ENCODE results near the gene ERCC1. TPM values are rescaled to one million over a fixed set of nuclear protein-coding genes. Genes with fewer than 3 reads are reported as not detected.

The ERCC1 gene
- total RNA-seq, 1 experiment from 2014 or later: 57.3 TPM

- peak overlapping the region; percentile 77 for H3K4me3 ChIP-seq (ENCODE audit: low read length)
- no peaks in the 10 kb centered on the region for H3K27me3 ChIP-seq (ENCODE audit: low read length)
- H3K4me2 ChIP-seq (ENCODE audit: low read length): peak overlapping the region; percentile 94
- peak overlapping the region; percentile 96 for H2AFZ ChIP-seq (ENCODE audit: low read length)
- peaks cover 19% of the 10 kb centered on the region for H3K4me1 ChIP-seq (ENCODE audit: insufficient read depth, low read length)
- peak overlapping the region; percentile 77 for H3K9ac ChIP-seq (ENCODE audit: low read length)
- DNase-seq (peak; percentile 30), ATAC-seq (no peak)
- H3K79me2 ChIP-seq (ENCODE audit: low read length): no peaks in the 10 kb centered on the region
- H3K36me3 ChIP-seq (ENCODE audit: low read depth, low read length): no peaks in the 10 kb centered on the region
- intact Hi-C loops (cut with micrococcal nuclease): no loop called here
- BruUV-seq (replicated peaks): no TSS peak
- TF ChIP-seq EZH2 (IDR thresholded peaks at IDR 0.05; ENCODE audit: low read length, unreplicated experiment) (no peak), CTCF (conservative IDR thresholded peaks at IDR 0.05; ENCODE audit: low read depth, low read length) (peak; percentile 59), EZH2phosphoT487 (IDR thresholded peaks at IDR 0.05; ENCODE audit: borderline replicate concordance, low read length) (no peak)
- no peaks in the 10 kb centered on the region for H3K9me2 ChIP-seq (replicated peaks; ENCODE audit: low read length)
- no peaks in the 10 kb centered on the region for H4K20me1 ChIP-seq (ENCODE audit: low read length)
- H3F3A ChIP-seq (ENCODE audit: low read length, unreplicated experiment): peaks cover 3% of the 10 kb centered on the region
- ChIA-PET POLR2A (ENCODE audit: unreplicated experiment) (interaction anchor here (0.6 kb wide), 1 partner anchor 41 kb away, joined by 4 read pairs; no protein-coding TSS in a partner anchor), CTCF (no interaction called here)
- H3K27ac ChIP-seq (ENCODE audit: low read length): peak overlapping the region; percentile 39; the same call in 1 of the 2 replicates
- H3K9me3 ChIP-seq (ENCODE audit: low read length): no peaks in the 10 kb centered on the region
These were observed 4.9 kb upstream of the ERCC1 start for GRCh38 chr19:45428384-45429231.

GRCh38 chr19:45424191-45425058, 708 bp upstream of the ERCC1 start:
- Histone ChIP-seq H3K9ac (ENCODE audit: low read length) (peak overlapping the region; percentile 87), H3K4me2 (ENCODE audit: low read length) (peak overlapping the region; percentile 73), H3K4me1 (ENCODE audit: insufficient read depth, low read length) (peaks cover 25% of the 10 kb centered on the region), H3K9me3 (ENCODE audit: low read length) (no peaks in the 10 kb centered on the region), H3K79me2 (ENCODE audit: low read length) (peaks cover 13% of the 10 kb centered on the region), H3K9me2 (replicated peaks; ENCODE audit: low read length) (no peaks in the 10 kb centered on the region), H3K36me3 (ENCODE audit: low read depth, low read length) (no peaks in the 10 kb centered on the region), H3K4me3 (ENCODE audit: low read length) (peak overlapping the region; percentile 69), H3F3A (ENCODE audit: low read length, unreplicated experiment) (peaks cover 3% of the 10 kb centered on the region), H3K27me3 (ENCODE audit: low read length) (no peaks in the 10 kb centered on the region), H4K20me1 (ENCODE audit: low read length) (no peaks in the 10 kb centered on the region), H3K27ac (ENCODE audit: low read length) (peak overlapping the region; percentile 97), H2AFZ (ENCODE audit: low read length) (no peak overlapping the region; the same call in 1 of the 2 replicates)
- POLR2A ChIA-PET (ENCODE audit: unreplicated experiment): interaction anchor here (0.7 kb wide), 1 partner anchor 15 kb away, joined by 3 read pairs; no protein-coding TSS in a partner anchor
- intact Hi-C loops (cut with micrococcal nuclease): loop anchor here (1.0 kb wide), 2 partner anchors 19 to 54 kb away; partner anchors contain the start of gene PPP1R13L
- DNase-seq (peak; percentile 95), ATAC-seq (peak; percentile 80)
- TF ChIP-seq CTCF (conservative IDR thresholded peaks at IDR 0.05; ENCODE audit: low read depth, low read length) (no peak), EZH2phosphoT487 (IDR thresholded peaks at IDR 0.05; ENCODE audit: borderline replicate concordance, low read length) (no peak), EZH2 (IDR thresholded peaks at IDR 0.05; ENCODE audit: low read length, unreplicated experiment) (no peak)
- BruUV-seq (replicated peaks): no TSS peak
- CTCF ChIA-PET: no interaction called here

Data from PC-3 (cell line).